Stimulated activated naive CD8-positive, alpha-beta T cell treated with anti-CD3 and anti-CD28 coated beads, Interleukin-15, amount 100 ng/mL, for 72 hours (primary cell): ENCODE data around the gene IZUMO3.
"Not testable (repeated sequence)": the region's sequence is repeated elsewhere in the genome, so short reads cannot be mapped to it uniquely, and the experiment has no call there.

ENCODE experiments used
- ATAC-seq: fragments of 150-1000 bp; cut with Tn5 transposase; 2 replicates; pipeline ENCODE4 v1.10.0; 2021; ENCODE audit warnings: mild to moderate bottlenecking, moderate library complexity
- DNase-seq, 2 donors: peaks; one replicate each; pipeline ENCODE4 v3.0.0; 2021 to 2022
- H3K27ac Mint-ChIP-seq, 2 donors: one replicate each; pipeline ENCODE4 v1.8.0; 2022; ENCODE audit warnings: mild to moderate bottlenecking in 2 of 2, mixed read lengths in 2 of 2, moderate library complexity in 2 of 2
- H3K27me3 Mint-ChIP-seq: one replicate; pipeline ENCODE4 v1.8.0; 2022; ENCODE audit warnings: mixed read lengths
- H3K4me1 Mint-ChIP-seq: one replicate; pipeline ENCODE4 v1.8.0; 2022; ENCODE audit warnings: mild to moderate bottlenecking, mixed read lengths
- H3K4me3 Mint-ChIP-seq, 2 donors: one replicate each; pipeline ENCODE4 v1.8.0; 2022; ENCODE audit warnings: mild to moderate bottlenecking in 2 of 2, mixed read lengths in 2 of 2, moderate library complexity in 1 of 2
- H3K9me3 Mint-ChIP-seq, 2 donors: one replicate each; pipeline ENCODE4 v1.8.0; 2022; ENCODE audit warnings: mixed read lengths in 2 of 2

The IZUMO3 gene

GRCh38 chr9:24545847-24546522 lies at the start of gene IZUMO3:
Gene IZUMO3, minus strand, starts transcription at chr9:24545897. Its CDS starts 248 bp downstream, at chr9:24545649.
- DNase-seq, result no peak
- Mint-ChIP-seq H3K4me3 (no peak within 1 kb of the TSS), H3K9me3 (peaks cover 6 to 30% of the 10 kb centered on the region in 2 donors), H3K27me3 (no peaks in the 10 kb centered on the region), H3K27ac (no peak within 1 kb of the TSS), H3K4me1 (no peaks in the 10 kb centered on the region)
- no peak for ATAC-seq

GRCh38 chr9:24594234-24594850 lies 48.6 kb upstream of the IZUMO3 start:
- Mint-ChIP-seq H3K4me3 (no peak overlapping the region), H3K27me3 (no peaks in the 10 kb centered on the region), H3K27ac (no peak overlapping the region), H3K4me1 (no peaks in the 10 kb centered on the region), H3K9me3 (peaks cover 20 to 21% of the 10 kb centered on the region in 2 donors)
- DNase-seq (no peak), ATAC-seq (no peak)

- Mint-ChIP-seq H3K27me3 (no peaks in the 10 kb centered on the region), H3K4me1 (no peaks in the 10 kb centered on the region), H3K9me3 (peaks cover 7% of the 10 kb centered on the region in 2 donors), H3K27ac (no peak overlapping the region), H3K4me3 (no peak overlapping the region)
- ATAC-seq (no peak), DNase-seq (no peak)
Measured at GRCh38 chr9:24590432-24590831, 44.7 kb upstream of the IZUMO3 start.

- ATAC-seq, result no peak
- DNase-seq, result no peak
- Mint-ChIP-seq H3K9me3 (peaks cover 2 to 7% of the 10 kb centered on the region in 2 donors), H3K27me3 (no peaks in the 10 kb centered on the region), H3K4me3 (no peak overlapping the region), H3K4me1 (no peaks in the 10 kb centered on the region), H3K27ac (no peak overlapping the region)
Measured at GRCh38 chr9:24587883-24588282, 42.2 kb upstream of the IZUMO3 start.

- ATAC-seq (no peak), DNase-seq (no peak)
- H3K4me3 Mint-ChIP-seq, result no peak overlapping the region
- no peaks in the 10 kb centered on the region for H3K27me3 Mint-ChIP-seq
- H3K9me3 Mint-ChIP-seq, result peaks cover 4 to 8% of the 10 kb centered on the region in 2 donors
- no peak overlapping the region for H3K27ac Mint-ChIP-seq
- no peaks in the 10 kb centered on the region for H3K4me1 Mint-ChIP-seq
Measured at GRCh38 chr9:24582146-24583126, 36.7 kb upstream of the IZUMO3 start.

- DNase-seq, ATAC-seq, H3K27ac Mint-ChIP-seq, H3K4me3 Mint-ChIP-seq, H3K27me3 Mint-ChIP-seq, H3K9me3 Mint-ChIP-seq, H3K4me1 Mint-ChIP-seq: not testable (repeated sequence)
Measured at GRCh38 chr9:24580005-24580404, 34.3 kb upstream of the IZUMO3 start.

- Mint-ChIP-seq H3K4me1 (no peaks in the 10 kb centered on the region), H3K9me3 (peaks cover 4 to 13% of the 10 kb centered on the region in 2 donors), H3K27ac (no peak overlapping the region), H3K27me3 (no peaks in the 10 kb centered on the region), H3K4me3 (no peak overlapping the region)
- no peak for ATAC-seq
- DNase-seq, result no peak
Measured at GRCh38 chr9:24572406-24572805, 26.7 kb upstream of the IZUMO3 start.

GRCh38 chr9:24561957-24562356 lies 16.3 kb upstream of the IZUMO3 start:
- ATAC-seq (no peak), DNase-seq (no peak)
- Mint-ChIP-seq H3K4me1 (no peaks in the 10 kb centered on the region), H3K27ac (no peak overlapping the region), H3K9me3 (peaks cover 22 to 27% of the 10 kb centered on the region in 2 donors), H3K27me3 (no peaks in the 10 kb centered on the region), H3K4me3 (no peak overlapping the region)

- Mint-ChIP-seq H3K27me3 (no peaks in the 10 kb centered on the region), H3K27ac (no peak overlapping the region), H3K9me3 (no peaks in the 10 kb centered on the region), H3K4me3 (no peak overlapping the region), H3K4me1 (no peaks in the 10 kb centered on the region)
- no peak for DNase-seq
- ATAC-seq, result no peak
Measured at GRCh38 chr9:24553183-24553552, 7.5 kb upstream of the IZUMO3 start.

GRCh38 chr9:24552526-24553182 lies 7.0 kb upstream of the IZUMO3 start:
- H3K4me3 Mint-ChIP-seq, result no peak overlapping the region

GRCh38 chr9:24545285-24545684 lies 412 bp downstream of the IZUMO3 start:
- Mint-ChIP-seq H3K27me3 (no peaks in the 10 kb centered on the region), H3K9me3 (peaks cover 6 to 30% of the 10 kb centered on the region in 2 donors), H3K4me3 (no peak overlapping the region), H3K27ac (no peak overlapping the region), H3K4me1 (no peaks in the 10 kb centered on the region)
- no peak for DNase-seq
- no peak for ATAC-seq

More at GRCh38 chr9:24552526-24553182, 7.0 kb upstream of the IZUMO3 start:
- Mint-ChIP-seq H3K27ac (no peak overlapping the region), H3K27me3 (no peaks in the 10 kb centered on the region), H3K9me3 (no peaks in the 10 kb centered on the region), H3K4me1 (no peaks in the 10 kb centered on the region)
- ATAC-seq (no peak), DNase-seq (no peak)

- Mint-ChIP-seq H3K27me3 (no peaks in the 10 kb centered on the region), H3K4me1 (no peaks in the 10 kb centered on the region), H3K9me3 (peaks cover 0 to 26% of the 10 kb centered on the region in 2 donors), H3K4me3 (no peak overlapping the region), H3K27ac (no peak overlapping the region)
- ATAC-seq (no peak), DNase-seq (no peak)
Measured at GRCh38 chr9:24518545-24518944, 27.2 kb downstream of the IZUMO3 start.

GRCh38 chr9:24516463-24516862 lies 29.2 kb downstream of the IZUMO3 start:
- Mint-ChIP-seq H3K9me3 (peaks cover 8 to 27% of the 10 kb centered on the region in 2 donors), H3K4me1 (no peaks in the 10 kb centered on the region), H3K4me3 (no peak overlapping the region), H3K27me3 (no peaks in the 10 kb centered on the region), H3K27ac (no peak overlapping the region)
- ATAC-seq (no peak), DNase-seq (no peak)

- ATAC-seq (no peak), DNase-seq (no peak)
- H3K9me3 Mint-ChIP-seq, result peaks cover 20 to 42% of the 10 kb centered on the region in 2 donors
- H3K27ac Mint-ChIP-seq, result no peak overlapping the region
- no peaks in the 10 kb centered on the region for H3K4me1 Mint-ChIP-seq
- no peak overlapping the region for H3K4me3 Mint-ChIP-seq
- H3K27me3 Mint-ChIP-seq, result no peaks in the 10 kb centered on the region
Measured at GRCh38 chr9:24509850-24510249, 35.8 kb downstream of the IZUMO3 start.

GRCh38 chr9:24504521-24504920 lies 41.2 kb downstream of the IZUMO3 start:
- no peaks in the 10 kb centered on the region for H3K27me3 Mint-ChIP-seq
- DNase-seq, result no peak
- H3K4me1 Mint-ChIP-seq, result no peaks in the 10 kb centered on the region
- H3K27ac Mint-ChIP-seq, result no peak overlapping the region
- ATAC-seq, result no peak
- no peak overlapping the region for H3K4me3 Mint-ChIP-seq
- H3K9me3 Mint-ChIP-seq, result peaks cover 9 to 17% of the 10 kb centered on the region in 2 donors
